ENCODE results near the gene DAZAP1.

DNA sequence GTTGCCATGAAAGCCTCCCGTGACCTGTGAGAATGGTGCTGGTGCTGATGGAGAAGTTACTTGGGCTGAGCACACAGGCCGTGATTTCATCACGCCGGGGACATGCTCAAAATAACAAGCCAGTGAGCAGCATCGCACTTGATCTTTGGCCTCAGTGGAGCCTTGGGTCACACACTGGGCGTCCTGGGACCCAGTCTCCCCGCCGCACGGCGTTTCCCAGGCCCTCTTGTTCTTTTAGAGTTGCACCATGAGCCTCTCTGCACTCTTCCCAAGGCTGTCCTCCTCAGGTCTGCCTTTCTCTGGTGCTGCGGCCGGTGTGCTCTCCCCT is 33.2 kb upstream of the DAZAP1 start:
- TF ChIP-seq SIN3A (IDR thresholded peaks at IDR 0.05; ENCODE audit: borderline replicate concordance, insufficient read depth, low read length): no peak
- no peak for TF ChIP-seq POLR2AphosphoS5 (IDR thresholded peaks at IDR 0.05; ENCODE audit: low read depth, low read length)
- no peak for TF ChIP-seq TAF1 (IDR thresholded peaks at IDR 0.05; ENCODE audit: borderline replicate concordance, insufficient read depth, low read length)
- no peak for TF ChIP-seq FOXP2 (optimal IDR thresholded peaks at IDR 0.05; ENCODE audit: borderline replicate concordance, extremely low read depth, extremely low read length, insufficient read depth)
- TF ChIP-seq, protein P1, sequence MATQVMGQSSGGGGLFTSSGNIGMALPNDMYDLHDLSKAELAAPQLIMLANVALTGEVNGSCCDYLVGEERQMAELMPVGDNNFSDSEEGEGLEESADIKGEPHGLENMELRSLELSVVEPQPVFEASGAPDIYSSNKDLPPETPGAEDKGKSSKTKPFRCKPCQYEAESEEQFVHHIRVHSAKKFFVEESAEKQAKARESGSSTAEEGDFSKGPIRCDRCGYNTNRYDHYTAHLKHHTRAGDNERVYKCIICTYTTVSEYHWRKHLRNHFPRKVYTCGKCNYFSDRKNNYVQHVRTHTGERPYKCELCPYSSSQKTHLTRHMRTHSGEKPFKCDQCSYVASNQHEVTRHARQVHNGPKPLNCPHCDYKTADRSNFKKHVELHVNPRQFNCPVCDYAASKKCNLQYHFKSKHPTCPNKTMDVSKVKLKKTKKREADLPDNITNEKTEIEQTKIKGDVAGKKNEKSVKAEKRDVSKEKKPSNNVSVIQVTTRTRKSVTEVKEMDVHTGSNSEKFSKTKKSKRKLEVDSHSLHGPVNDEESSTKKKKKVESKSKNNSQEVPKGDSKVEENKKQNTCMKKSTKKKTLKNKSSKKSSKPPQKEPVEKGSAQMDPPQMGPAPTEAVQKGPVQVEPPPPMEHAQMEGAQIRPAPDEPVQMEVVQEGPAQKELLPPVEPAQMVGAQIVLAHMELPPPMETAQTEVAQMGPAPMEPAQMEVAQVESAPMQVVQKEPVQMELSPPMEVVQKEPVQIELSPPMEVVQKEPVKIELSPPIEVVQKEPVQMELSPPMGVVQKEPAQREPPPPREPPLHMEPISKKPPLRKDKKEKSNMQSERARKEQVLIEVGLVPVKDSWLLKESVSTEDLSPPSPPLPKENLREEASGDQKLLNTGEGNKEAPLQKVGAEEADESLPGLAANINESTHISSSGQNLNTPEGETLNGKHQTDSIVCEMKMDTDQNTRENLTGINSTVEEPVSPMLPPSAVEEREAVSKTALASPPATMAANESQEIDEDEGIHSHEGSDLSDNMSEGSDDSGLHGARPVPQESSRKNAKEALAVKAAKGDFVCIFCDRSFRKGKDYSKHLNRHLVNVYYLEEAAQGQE (IDR thresholded peaks at IDR 0.05; ENCODE audit: insufficient read depth in 1 of 2, low read depth in 2 of 2, low read length in 2 of 2): no peak
